Lung (tissue), 13 donors: ENCODE measurements around the gene SLC37A4. TPM values are rescaled to one million over a fixed set of nuclear protein-coding genes. Genes with fewer than 3 reads are reported as not detected.

Experiments
- ATAC-seq: fragments of 200-7000 bp; cut with Tn5 transposase; one replicate; pipeline ENCODE4 v1.9.1; 2020; ENCODE audit warnings: moderate number of reproducible peaks; ENCODE audit not compliant: insufficient read depth, low FRiP score
- DNase-seq, 3 donors: peaks; one replicate each; pipeline ENCODE4 v3.0.0-alpha.2; 2013 to 2017
- H3K27ac ChIP-seq, 2 donors: one replicate each; pipeline ENCODE4 v1.5.1; 2013; ENCODE audit warnings: mild to moderate bottlenecking in 2 of 2, moderate library complexity in 2 of 2, control low read depth in 1 of 2, inconsistent platforms in 1 of 2, low read depth in 1 of 2, low read length in 1 of 2
- H3K27me3 ChIP-seq, 3 donors: one replicate each; pipeline ENCODE4 v1.5.1; 2013; ENCODE audit warnings: low read length in 2 of 3; ENCODE audit not compliant: control insufficient read depth in 3 of 3, insufficient read depth in 3 of 3
- H3K36me3 ChIP-seq, 4 donors: one replicate each; pipeline ENCODE4 v1.5.1; 2013; ENCODE audit warnings: low read length in 4 of 4, mild to moderate bottlenecking in 1 of 4, moderate library complexity in 1 of 4; ENCODE audit not compliant: control insufficient read depth in 4 of 4, insufficient read depth in 4 of 4
- H3K4me1 ChIP-seq, 5 donors: one replicate each; pipeline ENCODE4 v1.5.1; 2013; ENCODE audit warnings: low read length in 5 of 5, mild to moderate bottlenecking in 2 of 5, moderate library complexity in 1 of 5; ENCODE audit not compliant: control insufficient read depth in 5 of 5, insufficient read depth in 5 of 5
- H3K4me3 ChIP-seq: one replicate; pipeline ENCODE4 v1.5.1; 2013; ENCODE audit warnings: mild to moderate bottlenecking, control low read depth, moderate library complexity
- H3K9ac ChIP-seq, 2 donors: one replicate each; pipeline ENCODE4 v1.5.1; 2013; ENCODE audit warnings: low read length in 2 of 2, control low read depth in 1 of 2; ENCODE audit not compliant: insufficient read depth in 1 of 2
- H3K9me3 ChIP-seq, 4 donors: one replicate each; pipeline ENCODE4 v1.5.1; 2013; ENCODE audit warnings: low read length in 3 of 4, mild to moderate bottlenecking in 1 of 4, moderate library complexity in 1 of 4; ENCODE audit not compliant: control insufficient read depth in 4 of 4, insufficient read depth in 3 of 4
- CTCF ChIP-seq: IDR thresholded peaks from 2 replicates; pipeline ENCODE4 v1.5.1; 2012; ENCODE audit warnings: mild to moderate bottlenecking; ENCODE audit errors: control extremely low read depth, extremely low read depth
- WGBS, 2 donors: extraction: QIAGEN DNeasy Blood & Tissue Kit; methylation state at CpG; one replicate each; pipeline ENCODE4 v1.1.7; 2013; 5-methylcytosine and 5-hydroxymethylcytosine counted together
- polyA plus RNA-seq, 2 donors: library from polyadenylated mRNA; stranded (reverse); fragments of 200-250 nt; gene quantifications; one replicate each; pipeline ENCODE4 v1.2.1, GENCODE V29; 2013
- small RNA-seq: library from RNA; depleted of rRNA; stranded (forward); fragments of <200 nt; gene quantifications from one replicate; pipeline ENCODE3, GENCODE V24; 2014; ENCODE audit warnings: low replicate concordance
- total RNA-seq, 2 donors: library from RNA; depleted of rRNA in 1 of 2; stranded (reverse); fragments of >200 nt in 1 of 2; gene quantifications; one replicate each; pipeline ENCODE4 v1.2.1, GENCODE V29; 2014 to 2021
- donor health status: control.
- donor health status: control.
- donor health status: Bipolar disorder and iron deficiency.
- donor health status: healthy.
- donor health status: DM: yes; HTN: yes; CAD: no.

SLC37A4 gene
- total and polyA plus RNA-seq, 4 donors = 8.2 to 16.2 (median 13.5) TPM

- no peak for TF ChIP-seq CTCF
- 21 to 29% methylated on average over 21 of the region's 21 CpGs for WGBS, 2 donors
Observed at GRCh38 chr11:118980191-118980881, 50.3 kb downstream of the SLC37A4 start.

GRCh38 chr11:118979434-118979833 lies 51.2 kb downstream of the SLC37A4 start:
- Histone ChIP-seq H3K9me3 (no peaks in the 10 kb centered on the region), H3K27ac (no peak overlapping the region), H3K36me3 (no peaks in the 10 kb centered on the region), H3K4me3 (no peak overlapping the region), H3K27me3 (no peaks in the 10 kb centered on the region), H3K4me1 (peaks cover 0 to 13% (median 0%) of the 10 kb centered on the region in 5 donors), H3K9ac (no peak overlapping the region)
- 24 to 56% methylated on average over 9 of the region's 9 CpGs for WGBS, 2 donors
- ATAC-seq = no peak
- DNase-seq = no peak
- TF ChIP-seq CTCF = no peak

More at GRCh38 chr11:118980191-118980881, 50.3 kb downstream of the SLC37A4 start:
- peak; percentile 54 for ATAC-seq
- Histone ChIP-seq H3K4me3 (no peak overlapping the region), H3K36me3 (no peaks in the 10 kb centered on the region), H3K4me1 (peaks cover 0 to 13% (median 0%) of the 10 kb centered on the region in 5 donors), H3K9me3 (no peaks in the 10 kb centered on the region), H3K27ac (no peak overlapping the region), H3K27me3 (no peaks in the 10 kb centered on the region), H3K9ac (peak overlapping the region in 1 of 2 donors; percentile 37)
- peak; percentile 29 to 47 (median 36) for DNase-seq

GRCh38 chr11:118975771-118976709 lies 54.6 kb downstream of the SLC37A4 start:
- H3K36me3 ChIP-seq = no peaks in the 10 kb centered on the region
- DNase-seq (no peak), ATAC-seq (no peak)
- WGBS, 2 donors = 83 to 88% methylated on average over 15 of the region's 15 CpGs
- H3K9me3 ChIP-seq = no peaks in the 10 kb centered on the region
- no peak for TF ChIP-seq CTCF
- peaks cover 0 to 13% (median 3%) of the 10 kb centered on the region in 5 donors for H3K4me1 ChIP-seq
- H3K9ac ChIP-seq = no peak overlapping the region
- H3K27me3 ChIP-seq = peaks cover 0 to 4% (median 2%) of the 10 kb centered on the region in 3 donors
- H3K27ac ChIP-seq = no peak overlapping the region
- no peak overlapping the region for H3K4me3 ChIP-seq

Small RNAs within 50 kb of the gene (small RNA-seq; reads per million reads assigned to genes)
- not detected for gene AP003392.2
- not detected for gene RF00017
- gene RF00019 = not detected

Other genes with a start within 250 kb of the SLC37A4 start
- gene DDX6, start 239.7 kb downstream of the SLC37A4 start, total RNA-seq = 100 to 1,000 TPM in 1 of 2 donors, 10 to 100 TPM in 1; 96.8 to 209 TPM
- 10 to 100 TPM; 19.9 to 26.5 TPM for gene DDX6, start 239.7 kb downstream of the SLC37A4 start, polyA plus RNA-seq
- under 1 TPM in 1 of 2 donors, not detected in 1; 0.48 TPM for gene CXCR5, start 147.0 kb downstream of the SLC37A4 start, total RNA-seq
- gene CXCR5, start 147.0 kb downstream of the SLC37A4 start, polyA plus RNA-seq = under 1 TPM; 0.16 to 0.65 TPM
- gene BCL9L, start 105.0 kb downstream of the SLC37A4 start, total RNA-seq = 10 to 100 TPM; 39.6 to 91.0 TPM
- gene BCL9L, start 105.0 kb downstream of the SLC37A4 start, polyA plus RNA-seq = 10 to 100 TPM; 23.3 to 30.4 TPM
- gene UPK2, start 74.6 kb downstream of the SLC37A4 start, total RNA-seq = not detected
- under 1 TPM in 1 of 2 donors, not detected in 1; 0.07 TPM for gene UPK2, start 74.6 kb downstream of the SLC37A4 start, polyA plus RNA-seq
- not detected for gene FOXR1, start 59.1 kb downstream of the SLC37A4 start, total RNA-seq
- not detected for gene FOXR1, start 59.1 kb downstream of the SLC37A4 start, polyA plus RNA-seq
- 10 to 100 TPM; 47.1 to 59.9 TPM for gene CENATAC, start 32.7 kb downstream of the SLC37A4 start, total RNA-seq
- gene CENATAC, start 32.7 kb downstream of the SLC37A4 start, polyA plus RNA-seq = 10 to 100 TPM; 12.3 to 97.5 TPM
- 100 to 1,000 TPM; 483 to 780 TPM for gene RPS25, start 12.5 kb downstream of the SLC37A4 start, total RNA-seq
- gene RPS25, start 12.5 kb downstream of the SLC37A4 start, polyA plus RNA-seq = 1,000 to 10,000 TPM; 1,136 to 2,643 TPM
- 10 to 100 TPM; 45.8 to 71.4 TPM for gene TRAPPC4, start 12.1 kb downstream of the SLC37A4 start, total RNA-seq
- gene TRAPPC4, start 12.1 kb downstream of the SLC37A4 start, polyA plus RNA-seq = 10 to 100 TPM; 43.0 to 63.1 TPM
- 100 to 1,000 TPM in 1 of 2 donors, 10 to 100 TPM in 1; 46.6 to 252 TPM for gene HYOU1, start 26.3 kb upstream of the SLC37A4 start, total RNA-seq
- gene HYOU1, start 26.3 kb upstream of the SLC37A4 start, polyA plus RNA-seq = 100 to 1,000 TPM in 1 of 2 donors, 10 to 100 TPM in 1; 59.7 to 152 TPM
- 10 to 100 TPM; 34.6 to 36.0 TPM for gene VPS11, start 36.9 kb upstream of the SLC37A4 start, total RNA-seq
- 10 to 100 TPM; 33.8 to 56.1 TPM for gene VPS11, start 36.9 kb upstream of the SLC37A4 start, polyA plus RNA-seq
- 10 to 100 TPM; 11.7 to 31.5 TPM for gene HMBS, start 54.0 kb upstream of the SLC37A4 start, total RNA-seq
- 10 to 100 TPM; 31.5 to 33.3 TPM for gene HMBS, start 54.0 kb upstream of the SLC37A4 start, polyA plus RNA-seq
- gene DPAGT1, start 71.0 kb upstream of the SLC37A4 start, total RNA-seq = 10 to 100 TPM; 29.4 to 50.9 TPM
- 10 to 100 TPM; 19.0 to 36.7 TPM for gene DPAGT1, start 71.0 kb upstream of the SLC37A4 start, polyA plus RNA-seq
- 10 to 100 TPM in 1 of 2 donors, 1 to 10 TPM in 1; 6.5 to 20.7 TPM for gene C2CD2L, start 76.5 kb upstream of the SLC37A4 start, total RNA-seq
- 10 to 100 TPM; 11.6 to 13.7 TPM for gene C2CD2L, start 76.5 kb upstream of the SLC37A4 start, polyA plus RNA-seq
- gene HINFP, start 90.7 kb upstream of the SLC37A4 start, total RNA-seq = 10 to 100 TPM; 21.2 to 24.5 TPM
- gene HINFP, start 90.7 kb upstream of the SLC37A4 start, polyA plus RNA-seq = 10 to 100 TPM; 10.4 to 14.3 TPM
- under 1 TPM in 1 of 2 donors, not detected in 1; 0.28 TPM for gene ABCG4, start 118.2 kb upstream of the SLC37A4 start, total RNA-seq
- gene ABCG4, start 118.2 kb upstream of the SLC37A4 start, polyA plus RNA-seq = under 1 TPM; 0.03 to 0.10 TPM
- 10 to 100 TPM; 12.5 to 22.6 TPM for gene NLRX1, start 137.8 kb upstream of the SLC37A4 start, total RNA-seq
- 10 to 100 TPM in 1 of 2 donors, 1 to 10 TPM in 1; 5.1 to 10.7 TPM for gene NLRX1, start 137.8 kb upstream of the SLC37A4 start, polyA plus RNA-seq
- under 1 TPM in 1 of 2 donors, not detected in 1; 0.37 TPM for gene NHERF4, start 154.6 kb upstream of the SLC37A4 start, total RNA-seq
- gene NHERF4, start 154.6 kb upstream of the SLC37A4 start, polyA plus RNA-seq = under 1 TPM in 1 of 2 donors, not detected in 1; 0.96 TPM
- gene CBL, start 175.5 kb upstream of the SLC37A4 start, total RNA-seq = 10 to 100 TPM; 21.8 to 25.1 TPM
- gene CBL, start 175.5 kb upstream of the SLC37A4 start, polyA plus RNA-seq = 10 to 100 TPM in 1 of 2 donors, 1 to 10 TPM in 1; 8.7 to 10.3 TPM